OCI-M2 (cell line): Measurements from ENCODE around the gene UBAC1.
A peak's percentile ranks its signal among the peaks of the same experiment; 100 is the strongest.

Experiments used
- DNase-seq: peaks from one replicate; lab custom pipeline; 2025; ENCODE audit not compliant: unreplicated experiment; lab: John Stamatoyannopoulos, UW

UBAC1 gene

DNA sequence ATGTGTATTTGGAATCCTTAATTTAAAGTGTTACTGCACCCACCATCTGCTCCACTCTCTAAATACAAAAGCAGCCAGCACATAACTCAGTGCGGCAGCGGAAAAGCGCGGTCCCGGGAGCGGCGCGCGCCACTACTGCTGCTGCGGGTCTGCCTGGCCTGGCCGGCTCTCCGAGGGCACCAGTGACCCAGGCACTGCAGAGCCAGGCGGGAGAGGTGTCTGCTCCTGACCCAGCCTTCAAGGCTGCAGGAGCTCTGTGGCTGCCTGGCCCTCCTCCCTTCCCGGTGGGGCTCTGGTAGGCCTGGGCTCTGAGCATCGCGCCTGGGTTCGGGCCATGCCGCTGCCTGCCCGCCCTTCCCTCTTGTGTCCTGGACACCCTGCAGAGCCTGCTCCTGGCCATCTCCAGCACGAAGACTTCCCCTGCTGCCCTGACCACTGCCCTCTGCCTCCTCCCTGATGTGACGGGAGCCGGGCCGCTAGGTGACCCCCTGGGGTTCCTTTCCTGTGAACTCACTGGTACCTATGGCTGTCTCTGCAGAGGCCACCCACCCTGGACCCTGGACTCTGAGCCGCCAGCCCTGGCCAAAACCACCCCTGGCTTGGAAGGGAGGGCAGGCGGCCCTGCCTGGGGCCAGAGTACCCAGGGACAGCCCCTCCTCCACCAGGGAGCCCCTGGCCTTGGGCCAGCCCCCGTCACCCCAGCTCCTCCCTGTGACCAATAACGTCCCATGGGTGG lies 32.8 kb upstream of the UBAC1 start:
- no peak for DNase-seq

DNA sequence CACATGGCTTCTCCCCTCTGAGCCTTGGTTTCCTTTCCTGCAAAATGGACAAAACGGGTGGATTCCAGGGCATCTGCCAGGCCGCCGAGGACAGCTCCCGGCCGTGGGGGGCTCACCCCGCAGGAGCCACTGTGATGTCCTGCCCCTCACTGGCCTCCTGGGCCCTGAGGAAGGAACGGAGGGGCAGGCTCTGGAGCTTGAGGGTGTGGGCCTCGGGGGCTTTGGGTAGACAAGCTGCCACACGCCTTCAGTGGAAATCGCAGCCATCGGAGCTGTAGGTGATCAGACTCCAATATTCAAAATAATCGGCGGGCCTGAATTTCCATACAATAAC lies 32.2 kb upstream of the UBAC1 start:
- no peak for DNase-seq

DNA sequence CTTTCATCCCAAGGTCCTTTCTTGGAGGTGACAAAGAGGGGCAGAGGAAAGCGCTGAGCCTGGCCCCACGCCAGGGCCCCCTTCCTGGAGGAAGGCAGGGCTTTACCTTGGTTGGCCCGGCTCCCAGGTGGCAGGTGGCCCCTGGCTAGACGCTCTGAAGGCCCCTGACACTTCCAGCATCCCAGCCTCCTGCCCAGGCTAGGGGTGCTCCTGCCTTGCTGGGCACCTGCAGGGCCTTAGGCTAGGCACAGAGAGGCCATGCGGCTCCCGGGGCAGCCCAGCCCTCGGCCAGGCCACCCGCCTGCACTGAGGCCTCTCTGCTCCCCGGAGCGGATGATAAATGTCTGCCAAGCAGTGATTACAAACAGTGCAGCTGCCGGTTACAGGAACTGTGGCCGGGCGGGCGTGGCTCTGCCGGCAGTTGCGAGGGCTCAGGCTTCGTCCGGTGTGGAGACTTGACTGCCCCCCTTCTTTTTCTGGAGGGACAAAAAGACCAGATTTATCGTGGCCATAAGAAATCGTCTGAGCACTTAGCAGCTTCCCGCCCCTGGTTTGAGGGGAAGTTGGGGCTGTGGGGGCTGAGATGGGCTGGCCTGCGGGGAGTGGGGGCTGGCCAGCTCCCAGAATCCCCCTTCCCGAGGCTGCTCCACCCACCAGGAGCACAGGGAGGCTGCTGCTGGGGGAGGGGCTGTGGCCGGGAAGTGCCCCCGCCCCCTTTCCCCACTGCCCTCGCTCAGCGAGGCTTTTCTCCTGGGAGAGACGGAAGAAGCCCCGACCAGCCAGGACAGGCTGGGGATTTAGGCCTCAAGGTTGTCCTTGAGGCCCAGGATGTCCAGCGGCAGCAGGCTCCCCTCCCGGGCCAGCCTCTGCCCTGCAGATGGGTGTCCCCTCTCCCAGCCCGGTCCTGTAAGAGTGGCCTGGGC lies 31.6 kb upstream of the UBAC1 start:
- DNase-seq, result peak; percentile 9

DNA sequence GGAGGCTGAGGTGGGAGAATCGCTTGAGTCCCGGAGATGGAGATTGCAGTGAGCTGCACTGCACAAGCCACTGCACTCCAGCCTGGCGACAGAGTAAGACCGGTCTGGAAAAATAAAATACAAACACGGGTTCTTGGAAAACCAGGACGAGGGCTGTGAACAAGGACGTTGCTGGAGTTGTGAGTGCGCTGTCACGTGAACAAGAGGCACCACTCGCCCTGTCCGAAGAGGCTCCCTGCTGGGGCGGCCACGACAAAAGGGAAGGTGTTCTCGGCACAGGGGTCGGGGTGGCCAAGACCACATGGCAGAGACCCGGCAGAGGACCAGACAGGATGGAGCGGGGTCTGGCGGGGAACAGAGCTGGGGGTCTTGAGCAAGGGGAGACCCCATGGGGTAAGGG lies 30.6 kb upstream of the UBAC1 start:
- DNase-seq, result no peak

DNA sequence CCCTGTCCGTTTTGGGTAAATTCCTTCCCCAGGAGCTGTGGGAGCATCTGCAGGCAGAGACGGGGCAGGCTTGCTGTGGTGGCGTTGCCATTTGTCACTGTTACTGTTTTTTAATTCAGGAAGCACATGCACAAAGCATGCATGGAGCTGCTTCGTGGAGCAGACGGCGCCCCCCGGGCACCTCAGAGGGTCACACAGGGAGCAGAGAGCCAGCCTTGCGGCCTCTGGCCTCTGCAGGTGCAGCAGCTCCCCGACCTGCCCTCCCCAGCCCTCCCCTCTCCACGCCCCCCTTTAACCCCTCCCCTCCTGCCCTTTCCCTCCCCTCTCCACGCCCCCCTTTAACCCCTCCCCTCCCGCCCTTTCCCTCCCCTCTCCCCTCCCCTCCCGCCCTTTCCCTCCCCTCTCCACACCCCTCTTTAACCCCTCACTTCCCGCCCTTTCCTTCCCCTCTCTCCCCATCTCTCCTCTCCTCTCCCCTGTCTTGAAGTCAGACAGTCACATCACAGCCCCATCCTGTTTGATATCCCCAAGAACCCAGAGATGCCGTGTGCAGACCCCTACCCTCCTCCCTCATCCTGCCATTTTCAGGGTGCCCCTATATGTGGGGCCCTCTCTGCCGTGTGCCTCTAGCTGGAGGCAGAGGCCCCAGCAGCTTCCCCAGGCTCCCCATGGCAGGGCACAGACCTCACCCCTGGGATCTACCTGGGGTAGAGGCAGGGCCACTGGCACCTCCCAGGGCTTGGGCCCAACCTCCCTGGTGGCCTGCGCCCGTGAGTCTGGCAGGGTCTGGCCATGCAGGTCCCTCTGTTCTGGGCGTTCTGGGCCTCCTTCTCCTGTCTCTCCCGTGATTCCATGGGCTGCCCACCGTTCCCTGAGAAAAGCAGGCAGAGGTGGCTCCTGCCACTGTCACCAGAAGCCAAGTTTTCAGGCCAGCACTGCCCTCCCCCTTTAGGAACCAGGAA lies 29.6 kb upstream of the UBAC1 start:
- DNase-seq, result no peak

DNA sequence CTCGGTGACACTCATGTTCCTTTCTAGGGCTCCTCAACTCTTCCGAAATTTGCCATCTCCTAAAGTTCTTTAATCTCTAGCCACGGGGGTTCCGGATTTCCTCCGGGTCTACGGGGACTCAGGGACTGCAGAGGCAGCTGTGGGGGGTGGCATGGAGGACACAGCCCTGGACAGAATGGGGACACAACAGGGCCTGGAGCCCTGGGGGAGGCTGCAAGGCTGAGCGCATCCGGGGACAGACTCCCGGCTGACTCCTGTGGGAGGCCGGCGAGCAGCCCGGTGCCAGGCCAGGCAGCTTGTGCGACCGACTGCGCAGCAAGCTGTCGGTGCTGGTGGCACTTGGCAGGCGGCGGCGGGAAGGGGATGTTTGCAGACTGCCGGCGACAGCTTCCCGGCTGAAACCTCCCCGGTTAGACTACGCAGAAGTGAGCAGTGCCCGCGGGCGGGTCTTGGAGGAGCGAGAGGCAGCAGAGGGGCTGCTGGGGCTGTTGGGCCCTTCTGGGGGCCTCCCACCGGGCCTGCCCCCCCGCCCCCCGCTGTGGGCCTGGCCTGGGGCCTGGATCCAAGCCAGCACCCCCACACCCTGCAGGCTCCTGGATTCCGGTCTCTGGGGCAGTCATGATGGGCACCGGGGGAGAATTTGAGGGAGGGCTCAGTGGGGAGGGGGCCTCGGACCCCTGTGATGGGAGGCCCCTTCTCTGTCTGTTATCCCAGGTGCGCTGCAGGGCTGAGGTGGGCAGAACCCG lies 28.7 kb upstream of the UBAC1 start:
- no peak for DNase-seq

DNA sequence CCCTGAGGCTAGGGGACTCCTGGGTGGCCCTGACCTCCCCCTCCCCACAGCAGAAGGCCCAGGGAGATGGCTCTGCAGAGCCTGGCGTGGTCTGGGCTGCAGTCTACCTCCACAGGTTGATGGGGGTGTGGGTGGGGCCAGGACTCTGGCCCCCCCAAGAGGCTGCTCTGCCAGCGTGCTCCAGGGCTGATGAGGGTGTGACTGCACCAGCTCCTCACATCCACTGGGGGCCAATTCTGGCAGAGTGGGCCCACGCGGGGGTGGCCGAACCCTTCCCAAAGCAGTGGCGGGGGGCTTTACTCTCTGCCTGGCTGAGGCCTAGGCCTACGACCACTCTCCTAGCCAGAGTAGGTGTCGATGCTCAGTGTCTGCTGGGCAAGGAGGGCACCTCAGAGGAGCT lies 28.0 kb upstream of the UBAC1 start:
- no peak for DNase-seq

DNA sequence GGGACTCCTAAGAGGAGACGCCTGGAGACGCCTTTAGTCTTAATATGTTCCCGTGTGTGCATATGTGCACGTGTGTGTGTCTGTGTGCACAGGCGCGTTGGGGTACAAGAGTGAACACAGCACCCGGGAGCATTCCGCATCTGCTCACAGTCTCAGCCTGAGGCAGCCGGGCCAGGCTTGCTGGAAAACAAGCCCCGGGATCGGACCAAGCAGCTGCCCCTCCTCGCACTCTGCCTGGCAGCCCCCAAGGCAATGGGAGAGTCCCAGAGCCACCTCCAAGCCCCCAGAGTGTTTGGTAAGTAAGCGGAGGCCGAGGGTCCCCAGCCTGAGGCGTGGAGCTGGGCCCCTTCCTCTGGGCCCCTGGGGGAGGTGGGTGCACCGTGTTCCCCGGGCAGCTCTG lies 27.3 kb upstream of the UBAC1 start:
- no peak for DNase-seq

DNA sequence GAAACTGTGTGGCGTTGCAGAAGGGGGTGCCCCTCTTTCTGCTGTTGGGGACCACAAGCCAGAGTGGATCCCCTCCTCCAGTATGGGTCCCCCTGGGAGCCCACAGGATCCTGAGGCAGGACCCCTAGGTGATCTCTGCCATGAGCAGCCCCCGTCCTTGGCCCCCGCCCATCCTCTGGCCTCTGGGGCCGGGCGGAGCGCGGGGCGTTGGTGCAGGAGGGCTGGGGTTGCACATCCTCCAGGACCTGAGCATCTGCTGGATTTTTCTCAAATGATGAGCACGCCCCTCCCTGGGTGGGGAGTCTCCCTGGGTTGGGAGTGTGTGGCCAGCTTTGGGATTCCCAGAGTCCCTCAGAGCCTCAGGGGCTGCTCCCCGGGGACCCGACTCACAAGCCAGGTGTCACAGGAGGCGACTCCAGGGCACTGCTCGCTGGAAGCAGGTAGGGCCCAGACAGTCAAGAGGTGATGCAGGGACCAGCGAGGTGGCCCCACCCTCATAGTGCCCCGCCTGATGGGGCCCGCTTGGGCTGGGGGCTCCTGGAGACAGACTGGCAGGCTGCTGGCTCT lies 26.7 kb upstream of the UBAC1 start:
- no peak for DNase-seq

DNA sequence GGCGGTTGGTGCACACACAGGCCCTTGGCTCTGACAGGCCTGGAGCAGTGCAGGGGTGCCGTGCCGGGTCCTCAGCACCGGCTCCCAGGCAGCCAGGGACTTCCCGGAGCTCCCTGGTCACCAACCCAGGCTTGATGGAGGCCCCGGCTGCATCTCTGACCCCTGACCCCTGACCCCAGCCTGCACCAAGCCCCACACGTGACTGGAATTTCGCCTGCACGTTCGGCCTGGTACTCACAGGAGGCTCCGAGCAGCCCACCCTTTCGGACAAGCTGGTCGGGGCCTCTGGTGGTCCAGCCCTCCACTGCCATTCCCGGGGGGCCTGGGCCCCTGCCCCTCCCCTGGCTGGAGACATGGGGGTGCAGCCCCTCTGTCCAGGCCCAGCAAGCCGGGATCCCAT lies 25.4 kb upstream of the UBAC1 start:
- DNase-seq, result no peak

DNA sequence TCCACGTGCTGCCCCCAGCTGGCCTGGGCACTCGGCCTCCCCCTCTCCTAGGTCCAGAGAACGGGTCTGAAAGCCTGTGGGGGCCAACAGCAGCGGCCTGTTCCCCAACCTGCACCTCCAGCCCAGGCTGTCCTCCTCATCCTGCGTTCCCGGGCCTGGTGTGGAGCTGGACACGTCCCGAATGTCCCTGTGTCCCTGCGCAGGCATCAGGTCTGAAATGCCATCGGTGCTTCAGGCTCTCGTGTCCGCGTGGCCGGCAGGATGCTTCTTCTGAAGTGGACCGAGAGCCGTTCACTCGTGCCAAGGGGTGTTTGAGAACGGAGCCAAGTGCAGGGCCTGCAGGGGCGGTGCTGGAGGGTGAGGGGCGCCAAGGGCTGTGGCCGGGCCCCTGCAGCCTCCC lies 24.7 kb upstream of the UBAC1 start:
- no peak for DNase-seq

DNA sequence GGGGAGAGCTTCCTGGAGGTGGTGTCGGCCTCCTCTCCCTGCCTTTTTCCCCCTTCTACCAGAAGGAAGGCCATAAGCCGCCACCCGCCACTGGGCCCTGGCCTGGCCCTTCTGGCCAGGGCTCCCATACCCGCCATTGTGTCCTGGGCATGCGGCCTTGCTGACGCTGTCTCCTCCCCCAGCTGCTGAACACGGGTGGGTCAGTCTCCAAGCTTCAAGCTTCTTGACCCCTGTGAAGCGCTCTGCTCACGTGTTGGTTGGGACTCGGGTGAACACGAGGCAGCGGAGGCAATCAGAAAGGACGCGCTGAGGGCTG lies 24.2 kb upstream of the UBAC1 start:
- DNase-seq, result no peak

DNA sequence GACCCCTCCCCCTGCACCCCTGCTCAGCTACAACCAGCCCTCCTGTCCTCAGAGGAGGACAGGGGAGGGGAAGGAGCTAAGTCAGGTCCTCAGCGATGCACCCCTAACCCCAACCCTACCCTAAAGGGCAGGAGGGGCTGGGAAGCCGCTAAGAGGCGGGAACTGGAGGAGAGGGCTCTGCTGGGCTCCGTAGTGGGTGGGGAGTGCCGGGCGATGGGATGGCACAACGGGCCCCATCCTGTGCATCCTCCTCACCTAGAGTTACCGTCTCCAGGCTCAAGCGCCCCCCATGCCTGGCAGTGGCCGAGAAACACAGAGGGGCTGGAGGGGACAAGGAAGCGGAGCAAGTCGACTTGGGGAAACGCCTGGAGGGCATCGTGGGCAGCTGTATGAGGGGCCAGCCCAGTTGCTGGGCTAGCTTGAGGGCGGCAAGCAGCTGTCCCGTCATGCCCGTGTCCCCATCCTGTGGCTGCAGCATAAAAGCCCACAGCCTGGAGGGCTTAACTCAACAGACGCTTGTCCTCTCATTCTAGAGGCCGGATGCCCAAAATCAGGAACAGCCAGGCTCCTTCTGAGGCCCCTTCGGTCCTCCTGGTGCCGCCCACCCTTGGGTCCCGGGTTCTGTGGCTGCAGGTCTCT lies 23.0 kb upstream of the UBAC1 start:
- no peak for DNase-seq

DNA sequence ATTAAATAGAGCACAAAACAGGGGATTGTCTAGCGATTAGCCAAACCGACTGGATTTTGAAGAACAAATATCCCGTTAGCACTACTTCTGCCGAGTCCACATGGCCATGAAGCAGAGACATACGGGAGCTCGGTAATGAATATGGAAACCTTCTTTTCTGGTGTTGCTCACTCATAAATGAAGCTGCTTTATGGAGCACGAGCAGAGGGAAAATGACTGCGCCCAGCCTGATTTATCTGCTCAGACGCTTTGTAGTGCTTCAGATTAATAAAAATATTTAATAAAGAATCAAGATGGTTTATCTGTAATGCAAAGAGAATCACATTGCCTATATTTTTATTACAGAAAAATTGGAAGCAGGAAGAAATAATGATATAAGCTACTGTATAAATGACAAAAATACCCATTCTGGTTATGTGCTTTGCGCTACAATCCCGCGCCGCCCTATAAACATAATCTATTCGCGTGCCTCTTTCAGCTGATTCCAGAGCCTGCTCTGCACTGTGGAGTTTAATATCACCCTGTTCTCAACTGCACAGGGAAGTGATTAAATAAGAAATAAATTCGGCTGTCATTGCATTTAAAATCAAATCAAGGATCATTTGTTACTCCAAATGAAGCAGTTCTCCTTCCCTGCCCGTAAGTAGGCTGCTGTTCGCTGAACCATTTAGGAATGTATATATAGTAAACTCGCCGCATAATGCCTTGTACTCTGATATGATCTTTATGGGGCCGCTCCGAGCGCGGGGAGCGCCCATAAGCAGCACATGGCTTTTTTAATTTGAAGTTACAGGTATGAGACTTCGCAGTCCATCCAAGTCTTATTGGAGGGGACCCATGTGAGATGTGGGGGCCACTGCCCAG lies 22.3 kb upstream of the UBAC1 start:
- no peak for DNase-seq

DNA sequence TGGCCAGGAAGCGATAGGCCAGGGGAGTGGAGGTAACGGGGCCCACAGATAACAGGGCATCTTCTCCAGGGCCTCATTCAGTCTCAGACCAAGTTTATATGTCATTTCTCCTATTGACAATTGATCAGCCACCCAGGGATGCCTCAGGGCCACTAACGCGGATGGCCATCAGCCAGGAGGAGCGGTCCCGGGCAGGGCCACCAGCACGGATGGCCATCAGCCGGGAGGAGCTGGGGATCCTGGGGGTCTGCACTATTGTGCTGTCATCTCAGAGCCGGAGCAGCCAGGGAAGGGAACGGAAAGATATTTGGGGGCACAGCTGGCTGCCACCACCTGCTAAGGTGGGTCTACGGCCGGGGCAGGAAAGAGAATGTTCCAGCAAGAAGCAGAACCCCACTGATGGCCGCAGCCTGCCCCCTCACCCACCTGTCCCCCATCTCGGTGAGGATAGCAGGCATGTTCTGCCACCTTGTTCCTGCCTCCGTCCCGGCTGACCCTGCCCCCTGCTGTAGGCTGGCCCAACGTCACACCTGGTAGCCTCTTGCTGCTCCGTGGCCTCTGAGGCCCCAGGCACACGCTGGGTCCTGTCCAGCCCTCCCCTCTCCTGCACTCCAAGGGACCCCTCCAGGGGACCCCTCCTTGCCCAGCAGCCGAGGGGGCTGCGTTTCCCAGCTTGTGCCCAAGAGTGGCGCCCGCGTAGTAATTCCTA lies 21.5 kb upstream of the UBAC1 start:
- DNase-seq, result no peak

DNA sequence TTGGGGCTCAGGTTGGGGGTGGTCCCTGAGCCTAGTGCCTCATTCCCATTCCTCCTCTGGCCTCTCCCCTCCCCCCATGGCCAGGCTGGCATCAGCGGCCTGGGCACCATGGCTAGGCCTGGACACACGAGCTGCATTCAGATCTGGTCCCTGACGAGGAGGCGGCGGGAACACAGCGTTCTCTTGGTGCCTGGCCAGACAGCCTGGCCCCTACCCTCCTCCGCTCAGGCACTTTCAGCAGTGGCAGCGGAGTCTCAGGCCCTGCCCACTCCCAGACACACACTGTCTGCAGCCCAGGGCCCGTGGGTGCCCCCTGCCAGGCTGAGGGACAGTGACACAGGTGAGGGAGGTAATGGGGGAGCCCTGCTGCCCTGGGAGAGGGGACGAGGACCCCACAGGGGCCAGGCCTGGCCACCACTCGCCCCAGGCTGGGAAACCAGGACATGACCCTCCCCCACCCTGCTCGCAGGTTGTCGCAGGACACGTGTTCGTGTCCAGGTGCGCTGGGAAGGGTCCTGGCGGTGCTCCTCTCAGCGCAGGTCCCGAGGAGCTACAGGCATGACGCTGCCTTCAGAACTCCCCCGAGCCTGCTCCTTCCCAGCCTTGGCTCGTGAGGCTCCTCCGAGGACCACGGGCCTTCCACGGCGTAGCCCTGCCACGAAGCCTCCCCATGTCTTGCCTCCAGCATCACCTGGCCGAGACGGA lies 19.9 kb upstream of the UBAC1 start:
- DNase-seq, result no peak

DNA sequence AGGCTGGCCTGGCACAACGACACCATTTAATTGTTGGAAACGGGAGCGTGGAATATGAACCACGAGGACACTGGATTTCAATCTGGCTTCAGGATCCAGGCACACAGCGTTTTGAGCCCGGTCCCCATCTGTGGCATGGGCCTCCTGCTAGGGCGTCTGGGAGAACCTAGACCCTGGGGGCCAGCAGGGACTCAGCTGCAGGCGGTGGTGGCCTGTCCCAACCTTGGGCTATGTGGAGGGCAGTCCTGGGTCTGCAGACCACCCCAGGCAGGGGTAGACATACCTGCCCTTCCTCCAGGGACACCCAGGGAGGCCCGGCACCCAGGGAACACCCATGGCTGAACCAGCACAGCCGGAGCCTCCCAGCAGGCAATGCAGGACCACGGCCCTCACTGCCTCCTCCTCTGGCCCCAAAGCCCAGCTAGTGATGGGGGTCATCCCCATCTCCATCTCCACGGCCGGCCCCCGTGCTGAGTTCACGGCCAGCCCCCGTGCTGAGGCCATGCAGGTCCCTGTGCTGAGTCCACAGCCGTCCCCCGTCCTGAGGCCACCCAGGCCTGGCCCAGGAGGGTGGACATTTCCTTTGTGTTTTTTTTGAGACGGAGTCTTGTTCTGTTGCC lies 18.5 kb upstream of the UBAC1 start:
- DNase-seq, result no peak
